GM18873 (cell line): ENCODE results near the gene DGKB.
"Not testable (repeated sequence)": the region's sequence is repeated elsewhere in the genome, so short reads cannot be mapped to it uniquely, and the experiment has no call there.

ENCODE experiments used
- ATAC-seq: cut with Tn5 transposase; IDR thresholded peaks from one replicate; pipeline ENCODE4 v1.9.1; 2021; ENCODE audit warnings: mild to moderate bottlenecking, moderate library complexity, moderate number of reproducible peaks; ENCODE audit not compliant: unreplicated experiment, low FRiP score

Gene DGKB

GRCh38 chr7:14495633-14496032 lies 406.9 kb downstream of the DGKB start:
- ATAC-seq, result no peak

- ATAC-seq, result no peak
These were observed 414.7 kb downstream of the DGKB start for GRCh38 chr7:14487701-14488395.

- no peak for ATAC-seq
These were observed 418.9 kb downstream of the DGKB start for GRCh38 chr7:14483663-14484062.

- ATAC-seq, result no peak
These were observed 422.3 kb downstream of the DGKB start for GRCh38 chr7:14480281-14480680.

GRCh38 chr7:14478834-14479510 lies 423.6 kb downstream of the DGKB start:
- no peak for ATAC-seq

GRCh38 chr7:14461716-14462115 lies 440.8 kb downstream of the DGKB start:
- not testable (repeated sequence) for ATAC-seq

GRCh38 chr7:14458846-14459245 lies 443.7 kb downstream of the DGKB start:
- ATAC-seq, result not testable (repeated sequence)

GRCh38 chr7:14457568-14458453 lies 444.7 kb downstream of the DGKB start:
- no peak for ATAC-seq

- ATAC-seq, result no peak
These were observed 453.3 kb downstream of the DGKB start for GRCh38 chr7:14449291-14449690.

GRCh38 chr7:14446829-14447228 lies 455.7 kb downstream of the DGKB start:
- no peak for ATAC-seq

GRCh38 chr7:14446219-14446618 lies 456.3 kb downstream of the DGKB start:
- no peak for ATAC-seq

GRCh38 chr7:14438366-14438765 lies 464.2 kb downstream of the DGKB start:
- no peak for ATAC-seq

- ATAC-seq, result no peak
These were observed 465.7 kb downstream of the DGKB start for GRCh38 chr7:14436878-14437277.

GRCh38 chr7:14432924-14433323 lies 469.6 kb downstream of the DGKB start:
- ATAC-seq, result no peak

GRCh38 chr7:14430926-14431325 lies 471.6 kb downstream of the DGKB start:
- ATAC-seq, result no peak

- no peak for ATAC-seq
These were observed 477.0 kb downstream of the DGKB start for GRCh38 chr7:14425559-14425958.

GRCh38 chr7:14424675-14425074 lies 477.9 kb downstream of the DGKB start:
- no peak for ATAC-seq

GRCh38 chr7:14420768-14421167 lies 481.8 kb downstream of the DGKB start:
- no peak for ATAC-seq

- ATAC-seq, result no peak
These were observed 483.0 kb downstream of the DGKB start for GRCh38 chr7:14419531-14419930.

GRCh38 chr7:14418633-14419032 lies 483.9 kb downstream of the DGKB start:
- no peak for ATAC-seq

- ATAC-seq, result no peak
These were observed 488.1 kb downstream of the DGKB start for GRCh38 chr7:14414274-14414986.
